Neural progenitor cell (in vitro differentiated cells): Measurements from ENCODE around the gene IL17D.

ENCODE experiments used
- CTCF ChIP-seq: fragments of 200-600 bp; sonication (generic); IDR thresholded peaks from 2 replicates; pipeline ENCODE4 v1.5.1; 2017; ENCODE audit warnings: antibody characterized with exemption, mild to moderate bottlenecking
- EZH2 ChIP-seq: fragments of 200-600 bp; sonication (generic); IDR thresholded peaks from 2 replicates; pipeline ENCODE4 v1.6.1; 2017; ENCODE audit warnings: antibody characterized with exemption, mild to moderate bottlenecking, moderate library complexity
- EZH2phosphoT487 ChIP-seq: fragments of 200-600 bp; sonication (generic); IDR thresholded peaks from 2 replicates; pipeline ENCODE4 v1.6.1; 2017; ENCODE audit warnings: antibody characterized with exemption

DNA sequence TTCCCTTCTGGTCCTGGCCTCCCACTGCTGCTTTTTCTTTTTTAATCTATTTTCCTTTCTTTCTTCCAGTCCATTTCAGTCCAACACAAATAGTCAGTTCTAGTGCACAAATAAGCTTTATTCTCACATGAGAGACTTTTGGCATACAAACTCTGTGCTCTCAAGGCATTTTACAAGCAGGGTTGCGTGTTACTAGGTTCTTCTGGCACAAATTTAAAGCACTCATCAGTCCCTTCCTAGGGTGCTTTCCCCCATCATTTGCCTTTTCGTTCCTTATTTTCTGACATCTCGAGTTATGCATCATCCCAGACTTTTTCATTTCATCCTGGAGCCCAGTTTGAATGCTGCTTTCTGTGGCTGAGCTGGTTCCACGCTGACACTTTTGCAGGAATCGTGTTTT, 29.8 kb upstream of the IL17D start:
- no peak for TF ChIP-seq CTCF
- no peak for TF ChIP-seq EZH2phosphoT487
- no peak for TF ChIP-seq EZH2
